Stimulated activated CD4-positive, alpha-beta T cell treated with anti-CD3 and anti-CD28 coated beads, Interleukin-12 subunit alpha, Interleukin-12 subunit beta, amount 100 ng/mL, for 48 hours (primary cell): ENCODE data around the gene MMADHC.
A peak's percentile ranks its signal among the peaks of the same experiment; 100 is the strongest.
"Not testable (repeated sequence)": the region's sequence is repeated elsewhere in the genome, so short reads cannot be mapped to it uniquely, and the experiment has no call there.

Experiments used
- DNase-seq, 3 donors: peaks; one replicate each; pipeline ENCODE4 v3.0.0-alpha.2; 2020; ENCODE audit warnings: low read depth in 2 of 3, low spot score in 1 of 3

Gene MMADHC

DNA sequence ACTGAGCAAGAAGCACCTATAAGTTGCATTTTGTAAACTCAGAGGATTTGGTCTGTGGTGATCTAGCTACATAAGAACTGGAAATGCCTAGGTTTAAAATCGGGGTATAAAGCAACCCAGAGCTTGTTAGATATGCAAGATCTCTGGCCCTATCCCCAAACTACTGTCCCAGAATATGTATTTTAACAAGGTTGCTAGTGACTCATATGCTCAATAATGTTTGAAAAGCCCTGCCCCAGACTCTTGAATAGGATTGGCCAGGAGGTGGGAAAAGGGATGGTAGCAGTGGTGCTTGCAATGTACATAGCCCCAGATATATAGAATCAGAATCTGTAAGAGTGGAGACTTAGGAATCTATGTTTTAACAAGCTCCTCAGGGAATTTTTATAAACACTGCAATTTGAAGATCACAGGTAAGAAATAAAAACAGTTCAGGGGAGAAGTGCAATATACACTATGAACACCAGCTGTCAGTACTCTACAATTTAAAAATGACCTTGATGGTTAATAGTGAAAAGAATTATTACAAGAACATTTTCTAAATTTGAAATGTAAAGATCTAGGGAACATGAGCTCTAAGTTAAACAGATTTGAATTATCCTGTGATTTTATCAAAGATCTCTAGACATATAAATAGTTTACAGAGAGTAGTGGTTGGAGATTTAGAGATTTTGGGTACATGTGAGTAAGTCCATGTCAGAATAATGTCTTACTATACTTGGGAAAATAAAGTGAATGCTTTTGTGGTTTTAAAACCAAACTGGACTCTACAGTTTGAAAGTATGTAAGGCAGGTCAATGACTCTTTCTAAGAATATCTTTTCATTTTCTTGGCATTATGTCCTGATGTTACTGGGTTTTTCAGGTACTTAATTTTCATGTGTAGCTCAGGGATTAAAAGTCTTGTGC is 7.7 kb upstream of the MMADHC start:
- no peak for DNase-seq

DNA sequence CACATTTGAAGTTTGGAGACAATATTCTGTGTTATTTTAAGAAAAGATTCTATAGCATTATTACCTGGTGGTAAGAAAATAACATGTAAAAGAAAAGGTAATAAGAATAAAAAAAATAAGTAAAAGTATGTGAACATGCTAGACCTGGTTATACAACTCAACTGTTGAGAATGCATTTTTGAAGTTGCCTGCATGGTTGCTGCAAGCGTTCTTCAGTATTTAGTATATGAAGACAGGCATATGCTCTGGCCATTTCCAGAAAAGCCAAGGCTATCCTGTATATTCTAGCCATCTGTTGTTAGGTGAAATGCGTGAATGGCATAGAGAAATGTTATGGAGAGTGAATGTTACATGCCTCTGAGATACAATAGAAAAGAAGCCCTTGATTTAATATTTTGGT is 6.8 kb upstream of the MMADHC start:
- DNase-seq, result no peak

DNA sequence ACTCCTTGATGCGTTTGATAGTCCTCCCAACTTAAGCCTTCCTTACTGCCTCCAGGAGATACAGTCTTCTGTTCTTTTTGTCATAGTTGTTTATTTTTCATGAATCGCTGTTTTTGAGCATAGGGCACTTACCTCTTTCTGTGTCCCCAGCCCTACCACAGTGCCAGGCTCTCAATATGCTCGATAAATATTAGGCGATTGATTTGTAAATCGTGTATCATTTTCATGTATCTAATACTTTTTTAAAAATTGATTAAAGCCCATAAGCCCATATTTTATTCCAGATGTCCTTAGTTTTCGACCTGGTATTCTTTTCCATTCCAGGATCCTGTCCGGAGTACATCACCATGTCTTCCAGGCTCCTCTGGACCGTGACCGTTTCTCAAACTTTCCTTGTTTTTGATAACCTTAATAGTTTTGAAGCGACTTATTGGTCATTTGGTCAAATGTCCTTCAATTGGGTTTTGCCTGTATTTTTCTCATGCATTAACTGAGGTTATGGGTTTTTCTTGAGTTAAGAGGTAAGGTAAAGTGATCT is 444 bp upstream of the MMADHC start:
- no peak for DNase-seq

DNA sequence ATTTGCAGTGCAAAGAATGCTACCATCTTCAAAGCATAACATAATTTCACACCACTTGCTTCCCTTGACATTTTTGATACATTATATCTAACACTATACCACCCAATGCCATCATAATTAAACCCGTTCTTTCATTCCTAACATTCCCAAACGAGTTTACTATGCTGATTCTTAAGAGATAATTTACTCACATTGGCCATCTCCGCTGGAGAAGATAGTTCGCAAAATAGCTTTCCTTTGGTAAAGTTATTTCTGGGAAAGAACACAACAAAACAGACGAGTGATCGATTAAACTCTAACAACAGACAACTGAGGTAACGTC is 716 bp downstream of the MMADHC start:
- DNase-seq, result no peak

DNA sequence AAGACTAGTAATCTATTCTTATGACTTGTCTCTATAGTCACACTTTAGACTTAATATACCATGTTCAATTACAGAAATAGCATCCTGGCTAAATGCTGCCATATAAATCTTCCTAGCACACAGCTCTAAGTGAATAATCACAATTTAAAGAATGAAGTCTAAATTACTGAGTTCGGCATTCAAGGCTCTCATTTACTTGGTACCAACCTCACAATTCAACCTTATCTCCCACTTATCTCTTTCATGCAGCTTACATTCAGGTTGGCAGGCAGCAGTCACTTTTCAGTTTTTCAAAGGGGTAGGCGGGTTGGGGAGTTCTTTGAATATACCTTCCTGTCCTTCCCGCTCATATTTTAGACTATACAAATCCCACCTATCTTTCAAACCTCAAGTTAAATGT is 1.5 kb downstream of the MMADHC start:
- DNase-seq, result no peak

DNA sequence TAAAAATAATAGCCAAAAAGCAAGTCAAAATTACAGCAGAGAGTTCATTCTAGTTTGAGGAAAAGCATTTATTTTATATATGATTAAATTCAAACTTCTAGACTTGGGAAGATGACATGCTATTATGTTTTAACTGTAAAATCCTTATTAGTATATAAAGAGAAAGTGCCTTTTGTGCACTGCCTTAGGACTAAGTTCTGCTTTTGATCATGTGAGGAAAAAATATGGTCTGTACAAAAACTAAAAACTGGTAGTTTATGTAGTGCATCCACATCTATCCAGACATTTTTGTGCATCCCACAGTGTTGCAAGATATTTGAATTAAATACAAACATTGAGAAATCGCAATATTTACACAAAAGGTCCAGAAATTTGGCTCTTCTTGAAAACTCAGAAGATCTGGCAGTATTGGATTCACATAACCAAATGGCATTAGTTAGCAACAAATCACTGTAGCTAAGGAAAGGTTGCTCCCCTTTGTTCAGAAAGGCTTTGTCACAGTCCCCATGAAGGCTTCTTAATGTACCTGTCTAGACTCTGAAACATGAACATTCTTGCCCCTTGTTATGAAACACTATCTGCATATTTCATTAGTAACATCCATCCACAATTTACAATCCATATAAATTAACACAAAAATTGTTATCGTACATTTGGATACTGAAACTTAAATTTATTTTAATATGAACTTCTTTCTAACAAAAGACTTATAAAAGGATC is 2.2 kb downstream of the MMADHC start:
- no peak for DNase-seq

DNA sequence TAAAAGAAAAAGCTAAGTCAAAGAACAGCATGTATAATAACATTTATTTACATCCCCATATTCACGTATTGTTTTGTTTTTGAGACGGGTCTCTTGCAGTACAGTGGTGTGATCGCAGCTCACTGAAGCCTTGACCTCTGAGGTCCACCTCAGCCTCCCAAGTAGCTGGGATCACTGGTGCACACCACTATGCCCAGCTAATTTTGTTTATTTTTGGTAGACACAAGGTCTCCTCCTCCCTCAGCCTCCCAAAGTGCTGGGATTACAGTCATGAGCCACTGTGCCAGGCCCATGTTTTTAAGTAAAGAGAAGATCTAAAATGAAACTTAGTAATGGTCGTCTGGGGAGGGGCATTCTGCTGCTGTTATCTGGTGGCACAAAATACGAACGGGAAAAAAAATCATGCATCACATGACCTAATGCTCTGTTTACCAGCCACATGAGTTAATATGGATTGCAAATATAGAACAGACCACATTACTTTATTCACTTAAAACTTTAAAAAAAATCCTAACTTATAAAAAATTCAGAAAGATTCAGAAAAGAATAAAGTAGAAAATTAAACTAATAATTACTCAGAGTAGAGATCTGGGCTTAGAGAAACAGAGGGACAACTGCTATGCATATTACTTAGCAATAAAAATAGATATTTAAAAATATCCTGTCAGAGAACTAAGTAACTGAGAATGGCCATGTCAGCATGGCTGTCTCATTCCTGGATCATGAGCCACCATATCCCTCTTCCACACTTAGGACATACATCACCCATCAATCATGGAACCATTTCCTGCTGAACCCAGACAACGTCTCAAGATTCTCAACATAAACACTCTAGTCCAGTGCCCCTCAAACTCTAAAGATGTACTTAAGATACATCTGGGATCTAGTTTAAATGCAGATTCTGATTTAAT is 7.3 kb downstream of the MMADHC start:
- DNase-seq, result no peak

DNA sequence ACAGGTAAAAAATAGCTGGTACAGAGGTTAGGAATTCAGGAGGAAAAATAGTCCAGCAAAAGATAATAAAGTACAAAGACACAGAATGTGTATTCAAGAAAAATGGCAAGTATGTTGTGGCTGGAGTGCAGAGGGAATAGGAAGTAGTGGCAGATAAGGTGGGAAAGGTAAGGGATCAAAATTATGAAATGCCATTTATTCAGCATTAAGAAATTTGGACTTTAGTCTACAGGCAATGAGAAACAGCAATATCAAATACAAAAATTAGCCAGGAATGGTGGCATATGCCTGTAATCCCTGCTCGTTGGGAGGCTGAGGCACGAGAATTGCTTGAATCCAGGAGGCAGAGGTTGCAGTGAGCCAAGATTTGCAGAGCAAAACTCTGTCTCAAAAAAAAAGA is 10.3 kb downstream of the MMADHC start:
- DNase-seq, result no peak

DNA sequence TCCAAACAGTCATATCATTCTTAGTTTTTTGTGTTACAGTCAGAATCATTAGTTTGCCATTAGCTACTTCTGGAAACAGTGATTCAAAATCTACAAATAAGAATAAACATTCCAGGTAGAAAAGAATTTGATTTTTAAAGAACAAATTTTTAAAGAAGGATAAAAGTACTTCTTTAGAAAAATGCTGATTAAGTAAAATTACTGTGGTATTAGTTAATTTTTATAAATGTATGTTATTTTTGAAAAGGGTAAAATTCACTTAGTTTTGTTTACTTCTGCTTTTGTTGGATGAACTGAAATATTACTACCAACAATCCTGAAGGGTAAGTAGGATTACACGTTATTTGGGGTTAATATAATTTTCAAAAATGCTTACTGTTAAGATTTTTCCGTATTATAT is 11.8 kb downstream of the MMADHC start:
- no peak for DNase-seq

DNA sequence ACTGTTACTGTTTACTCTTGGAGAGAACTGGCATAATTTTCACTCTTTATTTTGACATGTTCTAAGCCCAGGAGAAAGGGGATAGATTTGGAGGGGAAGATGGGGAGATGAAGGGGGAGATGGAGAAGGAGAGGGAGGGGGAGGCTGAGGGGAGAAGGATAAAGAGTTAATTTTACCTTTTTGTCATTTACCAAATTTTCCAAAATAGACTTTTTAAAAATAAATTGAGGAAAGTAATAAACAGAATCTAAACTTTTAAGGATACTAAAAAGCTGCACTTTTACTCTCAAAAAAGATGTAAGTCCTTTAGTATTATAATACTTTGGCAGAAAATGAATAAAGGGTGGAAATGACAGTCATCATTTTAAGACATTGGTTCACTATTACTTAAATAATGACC is 12.3 kb downstream of the MMADHC start:
- no peak for DNase-seq

DNA sequence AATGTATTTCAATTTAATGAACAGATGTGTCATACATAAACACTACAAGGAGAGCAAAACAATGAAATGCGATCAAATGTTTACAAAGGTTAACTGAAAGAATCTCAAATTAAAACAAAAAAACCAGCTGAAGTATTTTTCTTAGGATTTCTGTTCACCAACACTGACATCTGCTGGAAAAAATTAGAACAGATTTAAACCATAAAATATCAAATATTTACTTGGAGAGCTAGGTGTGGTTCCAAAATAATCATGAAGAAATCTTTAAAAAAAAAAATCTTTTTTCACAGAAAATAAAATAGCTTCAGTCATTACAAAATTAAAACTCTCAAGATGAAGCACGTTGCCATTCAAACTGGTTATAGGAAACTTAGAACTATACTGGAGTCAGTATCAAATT is 13.8 kb downstream of the MMADHC start:
- DNase-seq, result no peak

DNA sequence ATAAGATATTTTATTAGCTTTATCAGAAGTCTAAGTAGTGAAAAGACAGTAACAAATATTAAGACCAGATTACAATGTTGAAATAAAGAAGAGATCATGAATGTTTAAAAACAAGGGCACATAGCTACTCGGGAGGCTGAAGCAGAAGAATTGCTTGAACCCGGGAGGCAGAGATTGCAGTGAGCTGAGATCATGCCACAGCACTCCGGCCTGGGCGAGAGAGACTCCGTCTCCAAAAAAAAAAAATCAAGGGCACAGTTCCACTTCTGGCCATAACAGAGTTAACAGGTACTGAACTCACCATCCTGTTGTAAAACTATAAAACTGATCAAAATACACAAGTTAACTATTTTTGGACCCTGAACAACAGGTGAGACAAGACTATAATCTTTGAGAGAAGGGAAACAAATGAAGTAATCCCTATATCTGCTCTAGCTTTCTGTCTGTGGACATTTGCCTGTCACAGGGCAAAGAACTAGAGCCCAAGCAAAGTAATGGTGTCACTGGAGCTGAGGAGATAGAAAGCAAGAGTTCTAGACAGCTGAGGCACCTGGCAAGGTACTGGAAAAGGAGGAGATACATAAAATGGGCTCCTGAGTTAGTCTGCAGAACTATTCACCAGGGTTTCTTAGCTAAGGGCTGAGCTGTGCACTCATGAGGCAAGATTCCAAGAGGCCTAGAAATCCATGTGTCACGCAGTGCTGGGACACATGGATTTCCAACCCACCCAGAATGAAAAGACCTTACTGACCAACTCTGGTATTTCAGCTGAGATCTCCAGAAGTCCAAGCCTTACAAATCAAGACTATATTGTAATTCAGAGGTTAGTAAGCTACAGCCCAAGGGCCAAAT is 15.2 kb downstream of the MMADHC start:
- DNase-seq, result no peak

DNA sequence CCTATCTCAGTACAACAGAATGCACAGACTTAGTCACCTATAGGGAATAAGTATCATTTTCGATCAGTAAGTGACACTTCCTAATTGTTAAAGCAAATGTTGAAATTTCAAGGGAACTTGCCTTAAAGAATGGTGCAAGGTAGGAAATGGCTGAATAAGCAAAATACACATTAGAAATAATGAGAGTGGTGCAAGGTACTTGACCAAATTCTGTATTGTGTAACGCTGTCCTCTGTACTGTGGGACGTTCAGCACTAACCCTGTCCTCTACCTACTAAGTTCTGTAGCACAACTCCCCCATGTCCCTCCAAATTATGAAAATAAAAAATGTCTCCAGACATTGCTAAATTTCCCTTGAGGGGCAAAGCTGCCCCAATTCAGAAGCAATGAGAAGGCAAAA is 19.4 kb downstream of the MMADHC start:
- no peak for DNase-seq

DNA sequence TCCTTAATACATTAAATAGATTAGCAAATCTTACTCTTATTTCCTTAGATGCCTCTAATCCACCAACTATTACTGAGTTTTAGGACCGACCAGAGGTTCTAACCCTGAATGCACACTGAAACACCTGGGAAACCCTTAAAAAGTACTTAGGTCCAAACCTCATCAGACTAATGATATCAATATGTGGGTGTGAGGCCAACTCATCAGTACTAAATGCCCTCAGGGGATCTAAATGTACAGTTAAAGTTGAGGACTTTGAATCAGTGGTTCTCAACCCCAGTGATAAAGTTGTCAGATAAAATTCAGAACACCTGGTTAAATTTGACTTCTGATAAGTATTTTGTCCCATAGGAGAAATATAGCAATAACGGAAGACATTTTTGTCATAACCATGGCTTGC is 20.9 kb downstream of the MMADHC start:
- no peak for DNase-seq

DNA sequence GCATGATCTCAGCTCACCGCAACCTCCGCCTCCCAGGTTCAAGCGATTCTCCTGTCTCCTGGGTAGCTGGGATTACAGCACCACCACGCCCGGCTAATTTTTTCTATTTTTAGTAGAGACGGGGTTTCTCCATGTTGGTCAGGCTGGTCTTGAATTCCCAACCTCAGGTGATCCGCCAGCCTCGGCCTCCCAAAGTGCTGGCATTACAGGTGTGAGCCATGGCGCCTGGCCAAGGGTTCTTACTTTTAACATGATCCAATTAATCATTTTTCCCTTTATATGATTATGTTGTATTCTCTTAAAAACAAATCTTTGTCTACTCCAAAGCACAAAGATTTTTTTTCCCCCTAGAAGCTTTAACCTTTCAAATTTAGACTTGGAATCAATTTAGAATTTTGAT is 21.9 kb downstream of the MMADHC start:
- DNase-seq, result not testable (repeated sequence)

DNA sequence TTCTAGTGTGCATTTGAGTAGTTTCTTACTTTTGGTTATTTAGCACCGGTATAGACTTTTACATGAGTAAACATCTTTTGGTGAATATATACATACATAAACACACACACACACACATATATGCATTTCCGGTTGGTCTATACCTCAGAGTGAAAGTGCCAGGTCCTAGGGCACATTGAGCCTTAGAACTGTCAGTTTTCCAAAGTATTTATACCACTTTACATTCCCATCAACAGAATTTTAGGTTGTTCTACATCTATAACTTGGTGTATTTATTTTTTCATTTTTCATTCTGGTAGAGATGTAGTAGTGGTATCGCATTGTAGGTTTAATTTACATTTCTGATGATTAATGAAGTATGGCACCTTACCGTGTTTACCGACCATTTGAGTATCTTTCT is 22.6 kb downstream of the MMADHC start:
- no peak for DNase-seq

DNA sequence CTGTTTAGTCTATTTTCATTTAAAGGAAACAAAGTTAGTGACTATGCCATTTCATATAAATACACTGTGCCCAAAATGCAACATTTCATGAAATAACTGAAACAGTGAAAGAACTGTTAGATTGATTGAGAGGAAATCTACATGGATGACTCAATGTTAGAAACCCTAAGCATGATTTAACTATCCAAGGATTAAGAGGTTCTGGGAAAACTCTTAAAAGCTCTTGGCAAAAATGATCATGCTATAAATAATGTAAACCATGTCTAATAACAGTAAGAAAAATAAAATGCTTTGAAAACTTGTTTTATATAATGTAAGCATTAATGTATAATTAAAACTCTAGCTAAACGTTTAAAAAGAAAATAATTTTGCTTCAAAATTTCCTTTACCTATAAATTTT is 23.5 kb downstream of the MMADHC start:
- no peak for DNase-seq

DNA sequence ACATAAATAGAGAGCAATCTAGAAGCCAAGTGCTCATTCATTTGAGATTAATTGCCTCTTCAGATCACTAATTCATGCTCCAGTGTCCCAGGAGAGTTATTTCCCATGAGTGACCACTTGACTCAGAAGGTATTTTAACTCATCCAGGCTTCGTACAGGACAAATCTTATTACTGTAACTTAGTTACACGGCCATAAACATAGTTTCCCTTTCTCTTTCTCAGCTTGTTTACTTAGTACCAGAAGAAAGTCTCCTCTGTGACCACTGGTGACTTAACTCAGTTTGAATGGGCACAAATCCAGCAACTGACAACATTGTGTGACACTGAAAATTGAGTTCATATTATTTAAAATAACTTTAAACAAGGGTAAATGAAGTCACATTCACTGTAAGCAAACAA is 25.3 kb downstream of the MMADHC start:
- DNase-seq, result no peak

DNA sequence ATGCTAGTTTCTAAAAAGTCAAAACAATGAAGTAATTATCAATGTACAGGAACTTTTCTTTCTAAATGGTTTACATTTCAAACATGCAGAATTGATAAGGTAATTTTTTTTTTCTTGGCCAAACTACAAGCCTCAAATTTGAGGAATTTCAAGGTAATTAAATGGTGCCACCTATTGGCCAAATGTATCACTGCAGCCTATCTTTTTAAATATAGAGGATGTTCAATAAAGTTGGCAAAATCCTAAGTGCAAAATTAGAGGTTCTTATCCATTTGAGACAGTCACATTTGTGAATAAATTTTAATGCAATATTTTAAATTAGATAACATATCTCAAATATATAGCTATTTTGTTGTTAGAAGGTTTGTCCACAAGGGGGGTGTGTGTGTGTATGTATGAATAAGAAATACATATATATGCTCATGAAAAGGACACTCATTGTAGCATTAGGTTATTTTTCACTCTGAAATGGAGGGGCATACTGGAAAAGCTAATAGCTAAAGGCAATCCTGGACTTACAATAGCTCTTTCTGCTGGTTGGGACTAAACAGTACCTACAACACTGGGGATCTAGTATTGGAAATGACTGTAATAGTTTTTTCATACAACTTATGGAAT is 26.2 kb downstream of the MMADHC start:
- peak in 1 of 3 donors; percentile 58 for DNase-seq
